Esophagus muscularis mucosa (tissue), 4 donors: ENCODE results near the gene MAP3K3. TPM values are rescaled to one million over a fixed set of nuclear protein-coding genes. Genes with fewer than 3 reads are reported as not detected.

Experiments
- DNase-seq: peaks from one replicate; pipeline ENCODE4 v3.0.0-alpha.2; 2017; ENCODE audit errors: extremely low spot score
- H3K27ac ChIP-seq, 4 donors: fragments of 200-600 bp; sonication (generic); replicated peaks in 1 of 4; 1 replicate in 3 of 4; 2 replicates in 1 of 4; pipeline ENCODE4 v1.5.1; 2016 to 2019; ENCODE audit warnings: mild to moderate bottlenecking in 1 of 4
- H3K27me3 ChIP-seq, 4 donors: fragments of 200-600 bp; sonication (generic); one replicate each; pipeline versions ENCODE4 v1.5.1 to v1.6.0; 2016 to 2019
- H3K36me3 ChIP-seq, 4 donors: fragments of 200-600 bp; sonication (generic); one replicate each; pipeline ENCODE4 v1.5.1; 2016 to 2019
- H3K4me1 ChIP-seq, 4 donors: fragments of 200-600 bp; sonication (generic); one replicate each; pipeline ENCODE4 v1.5.1; 2016 to 2019
- H3K4me3 ChIP-seq, 4 donors: fragments of 200-600 bp; sonication (generic); 1 replicate in 2 of 4; 2 replicates in 2 of 4; pipeline ENCODE4 v1.5.1; 2016 to 2019; ENCODE audit warnings: mild to moderate bottlenecking in 4 of 4, moderate library complexity in 1 of 4
- H3K9me3 ChIP-seq, 4 donors: fragments of 200-600 bp; sonication (generic); 1 replicate in 3 of 4; 2 replicates in 1 of 4; pipeline ENCODE4 v1.5.1; 2016 to 2019
- CTCF ChIP-seq, 3 experiments: fragments of 200-600 bp in 2 of 3; fragments of 450-650 bp in 1 of 3; sonication (generic) in 2 of 3; IDR thresholded peaks; one replicate each; pipeline ENCODE4 v1.5.1; 2017 to 2019; ENCODE audit warnings: antibody characterized with exemption in 3 of 3, mild to moderate bottlenecking in 2 of 3, moderate library complexity in 1 of 3
- EP300 ChIP-seq: sonication (generic); formaldehyde crosslinking; IDR thresholded peaks from one replicate; pipeline ENCODE4 v1.6.1; 2017; ENCODE audit warnings: antibody characterized with exemption
- POLR2A ChIP-seq: fragments of 450-650 bp; IDR thresholded peaks from one replicate; pipeline ENCODE4 v1.6.1; 2017; ENCODE audit warnings: antibody characterized with exemption, moderate library complexity, mild to moderate bottlenecking, low read depth
- POLR2AphosphoS5 ChIP-seq, 2 donors: sonication (generic); formaldehyde crosslinking; IDR thresholded peaks; one replicate each; pipeline ENCODE4 v1.6.1; 2017; ENCODE audit warnings: antibody characterized with exemption in 2 of 2
- WGBS: methylation state at CpG from one replicate; pipeline ENCODE4 v1.1.5; 2018; 5-methylcytosine and 5-hydroxymethylcytosine counted together
- intact Hi-C: fragments of 100-400 bp; cut with DNase I; formaldehyde crosslinking; loops from one replicate; pipeline ENCODE4 v1.15.1; 2023
- total RNA-seq, 4 donors: library from RNA; depleted of rRNA; stranded (reverse); fragments of >200 nt; gene quantifications; one replicate each; pipeline versions ENCODE4 v1.1.0 to v1.2.1, GENCODE V29; 2016

MAP3K3 gene
- total RNA-seq, 4 donors from 2014 or later, result 67.7 to 132 (median 86.6) TPM

- no peak overlapping the region for H3K4me3 ChIP-seq
- no peaks in the 10 kb centered on the region for H3K27me3 ChIP-seq
- no peak for DNase-seq
- H3K9me3 ChIP-seq, result no peaks in the 10 kb centered on the region
- H3K36me3 ChIP-seq, result peaks cover 81 to 100% (median 92%) of the 10 kb centered on the region in 4 donors
- TF ChIP-seq POLR2AphosphoS5 (IDR thresholded peaks at IDR 0.05) (no peak), CTCF (IDR thresholded peaks at IDR 0.05) (no peak), POLR2A (no peak), EP300 (no peak)
- no peak overlapping the region for H3K27ac ChIP-seq
- H3K4me1 ChIP-seq, result no peaks in the 10 kb centered on the region
- intact Hi-C loops, result no loop called here
- whole genome bisulfite sequencing, result 92% methylated on average over 5 of the region's 5 CpGs
Measured at GRCh38 chr17:63587770-63588169, 34.4 kb upstream of the MAP3K3 start.

DNA sequence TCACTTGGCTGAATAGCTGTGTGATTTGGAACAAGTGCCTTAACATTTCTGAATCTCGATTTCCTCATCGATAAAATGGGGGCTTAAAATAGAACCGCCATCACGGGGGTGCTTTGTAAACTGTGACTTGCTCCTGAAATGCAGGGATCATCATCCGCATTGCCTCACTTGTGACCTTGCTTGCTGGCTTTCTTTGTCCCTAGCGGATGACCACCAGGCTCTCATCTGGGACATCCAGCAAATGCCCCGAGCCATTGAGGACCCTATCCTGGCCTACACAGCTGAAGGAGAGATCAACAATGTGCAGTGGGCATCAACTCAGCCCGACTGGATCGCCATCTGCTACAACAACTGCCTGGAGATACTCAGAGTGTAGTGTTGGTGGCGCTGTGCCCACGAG, 33.4 kb upstream of the MAP3K3 start:
- no peaks in the 10 kb centered on the region for H3K4me1 ChIP-seq
- 90% methylated on average over 10 of the region's 11 CpGs for WGBS
- H3K27me3 ChIP-seq, result no peaks in the 10 kb centered on the region
- no peak for TF ChIP-seq POLR2AphosphoS5 (IDR thresholded peaks at IDR 0.05)
- H3K36me3 ChIP-seq, result peaks cover 71 to 100% (median 90%) of the 10 kb centered on the region in 4 donors
- no peaks in the 10 kb centered on the region for H3K9me3 ChIP-seq
- no peak for DNase-seq
- no peak overlapping the region for H3K4me3 ChIP-seq
- no peak overlapping the region for H3K27ac ChIP-seq
- intact Hi-C loops, result no loop called here

DNA sequence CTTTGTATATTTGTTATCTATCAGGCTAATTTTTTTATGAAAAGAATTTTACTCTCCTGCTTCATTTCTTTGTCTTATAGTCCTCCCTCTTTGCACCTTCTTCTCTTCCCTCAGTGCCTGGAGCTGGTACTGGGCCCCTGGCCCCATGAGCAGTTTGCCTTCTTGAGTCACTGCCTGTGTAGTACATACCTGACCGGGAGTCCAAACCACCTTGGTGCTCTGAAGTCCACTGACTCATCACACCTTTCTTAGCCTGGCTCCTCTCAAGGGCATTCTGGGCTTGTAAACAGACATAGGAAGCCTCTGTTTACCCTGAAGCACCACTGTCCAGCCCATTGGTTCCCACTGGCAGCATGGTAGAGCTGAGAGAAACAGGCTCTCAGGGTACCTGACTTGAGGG, 32.6 kb upstream of the MAP3K3 start:
- Histone ChIP-seq H3K4me3 (no peak overlapping the region), H3K27me3 (no peaks in the 10 kb centered on the region), H3K9me3 (no peaks in the 10 kb centered on the region), H3K27ac (no peak overlapping the region), H3K4me1 (no peaks in the 10 kb centered on the region), H3K36me3 (peaks cover 62 to 100% (median 81%) of the 10 kb centered on the region in 4 donors)
- TF ChIP-seq POLR2AphosphoS5 (IDR thresholded peaks at IDR 0.05), result no peak
- no peak for TF ChIP-seq CTCF (IDR thresholded peaks at IDR 0.05)
- no peak for TF ChIP-seq EP300
- no peak for TF ChIP-seq POLR2A
- intact Hi-C loops, result no loop called here
- 84% methylated on average over 1 of the region's 1 CpG for WGBS
- no peak for DNase-seq

- H3K9me3 ChIP-seq, result no peaks in the 10 kb centered on the region
- intact Hi-C loops, result no loop called here
- H3K4me1 ChIP-seq, result no peaks in the 10 kb centered on the region
- no peak overlapping the region for H3K4me3 ChIP-seq
- TF ChIP-seq EP300 (no peak), CTCF (IDR thresholded peaks at IDR 0.05) (no peak), POLR2AphosphoS5 (IDR thresholded peaks at IDR 0.05) (no peak), POLR2A (no peak)
- no peak overlapping the region for H3K27ac ChIP-seq
- no peak for DNase-seq
- no peaks in the 10 kb centered on the region for H3K27me3 ChIP-seq
- 79% methylated on average over 3 of the region's 3 CpGs for WGBS
- peaks cover 32 to 74% (median 50%) of the 10 kb centered on the region in 4 donors for H3K36me3 ChIP-seq
Measured at GRCh38 chr17:63592797-63593196, 29.4 kb upstream of the MAP3K3 start.

DNA sequence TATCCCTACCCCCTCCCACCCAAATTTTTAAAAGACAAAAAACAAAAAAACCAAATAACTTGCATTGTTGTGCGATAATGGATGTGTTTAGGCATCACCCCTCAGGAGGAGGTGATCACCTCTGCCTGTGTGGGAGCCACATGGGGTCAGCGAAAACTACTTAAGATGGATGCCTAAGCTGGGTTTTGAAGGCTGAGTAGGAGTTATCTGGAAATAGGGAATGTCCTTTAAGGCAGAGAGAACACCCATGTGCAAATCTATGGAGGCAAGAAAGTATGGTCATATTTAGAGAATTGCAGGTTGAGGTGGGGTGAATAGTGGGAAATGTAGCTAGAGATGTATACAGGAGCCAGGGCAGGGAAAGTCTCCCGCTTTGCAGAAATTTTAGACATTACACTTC, 27.1 kb upstream of the MAP3K3 start:
- TF ChIP-seq EP300 (no peak), POLR2AphosphoS5 (IDR thresholded peaks at IDR 0.05) (no peak), CTCF (IDR thresholded peaks at IDR 0.05) (no peak)
- intact Hi-C loops, result no loop called here
- H3K4me1 ChIP-seq, result peaks cover 4 to 7% (median 5%) of the 10 kb centered on the region in 4 donors
- 96% methylated on average over 3 of the region's 3 CpGs for WGBS
- H3K9me3 ChIP-seq, result no peaks in the 10 kb centered on the region
- no peak overlapping the region for H3K27ac ChIP-seq
- no peak for DNase-seq
- no peaks in the 10 kb centered on the region for H3K27me3 ChIP-seq
- peaks cover 14 to 51% (median 28%) of the 10 kb centered on the region in 4 donors for H3K36me3 ChIP-seq
- no peak overlapping the region for H3K4me3 ChIP-seq
